Measurements from ENCODE around the gene C12orf42. TPM values are rescaled to one million over a fixed set of nuclear protein-coding genes. Genes with fewer than 3 reads are reported as not detected.

The C12orf42 gene
- total and polyA plus RNA-seq, 10 of the 15 experiments (the other 5 are each of a cell fraction or from before 2014, with no cell fraction given), result 1.4 to 7.0 (median 2.4) TPM

DNA sequence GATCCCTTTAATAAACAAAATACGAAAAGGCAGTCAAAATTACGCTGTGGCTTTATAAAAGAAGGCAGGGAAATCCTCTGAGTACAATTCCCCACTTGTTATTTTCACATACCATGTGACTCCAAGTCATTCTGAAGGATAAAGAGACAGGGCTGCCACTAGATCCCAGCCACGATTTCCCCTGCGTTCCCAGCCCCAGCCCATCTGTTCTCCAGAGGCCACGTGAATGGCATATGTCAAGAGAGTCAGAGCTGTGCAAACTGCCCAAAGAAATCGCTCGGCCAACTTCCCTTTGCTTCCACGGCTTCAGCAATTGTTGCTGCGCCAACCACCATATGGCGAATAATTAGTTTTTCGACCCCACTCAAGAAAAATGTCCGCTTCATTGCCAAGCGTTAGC lies 161.3 kb downstream of the C12orf42 start (continued):
- TF ChIP-seq, protein P1, sequence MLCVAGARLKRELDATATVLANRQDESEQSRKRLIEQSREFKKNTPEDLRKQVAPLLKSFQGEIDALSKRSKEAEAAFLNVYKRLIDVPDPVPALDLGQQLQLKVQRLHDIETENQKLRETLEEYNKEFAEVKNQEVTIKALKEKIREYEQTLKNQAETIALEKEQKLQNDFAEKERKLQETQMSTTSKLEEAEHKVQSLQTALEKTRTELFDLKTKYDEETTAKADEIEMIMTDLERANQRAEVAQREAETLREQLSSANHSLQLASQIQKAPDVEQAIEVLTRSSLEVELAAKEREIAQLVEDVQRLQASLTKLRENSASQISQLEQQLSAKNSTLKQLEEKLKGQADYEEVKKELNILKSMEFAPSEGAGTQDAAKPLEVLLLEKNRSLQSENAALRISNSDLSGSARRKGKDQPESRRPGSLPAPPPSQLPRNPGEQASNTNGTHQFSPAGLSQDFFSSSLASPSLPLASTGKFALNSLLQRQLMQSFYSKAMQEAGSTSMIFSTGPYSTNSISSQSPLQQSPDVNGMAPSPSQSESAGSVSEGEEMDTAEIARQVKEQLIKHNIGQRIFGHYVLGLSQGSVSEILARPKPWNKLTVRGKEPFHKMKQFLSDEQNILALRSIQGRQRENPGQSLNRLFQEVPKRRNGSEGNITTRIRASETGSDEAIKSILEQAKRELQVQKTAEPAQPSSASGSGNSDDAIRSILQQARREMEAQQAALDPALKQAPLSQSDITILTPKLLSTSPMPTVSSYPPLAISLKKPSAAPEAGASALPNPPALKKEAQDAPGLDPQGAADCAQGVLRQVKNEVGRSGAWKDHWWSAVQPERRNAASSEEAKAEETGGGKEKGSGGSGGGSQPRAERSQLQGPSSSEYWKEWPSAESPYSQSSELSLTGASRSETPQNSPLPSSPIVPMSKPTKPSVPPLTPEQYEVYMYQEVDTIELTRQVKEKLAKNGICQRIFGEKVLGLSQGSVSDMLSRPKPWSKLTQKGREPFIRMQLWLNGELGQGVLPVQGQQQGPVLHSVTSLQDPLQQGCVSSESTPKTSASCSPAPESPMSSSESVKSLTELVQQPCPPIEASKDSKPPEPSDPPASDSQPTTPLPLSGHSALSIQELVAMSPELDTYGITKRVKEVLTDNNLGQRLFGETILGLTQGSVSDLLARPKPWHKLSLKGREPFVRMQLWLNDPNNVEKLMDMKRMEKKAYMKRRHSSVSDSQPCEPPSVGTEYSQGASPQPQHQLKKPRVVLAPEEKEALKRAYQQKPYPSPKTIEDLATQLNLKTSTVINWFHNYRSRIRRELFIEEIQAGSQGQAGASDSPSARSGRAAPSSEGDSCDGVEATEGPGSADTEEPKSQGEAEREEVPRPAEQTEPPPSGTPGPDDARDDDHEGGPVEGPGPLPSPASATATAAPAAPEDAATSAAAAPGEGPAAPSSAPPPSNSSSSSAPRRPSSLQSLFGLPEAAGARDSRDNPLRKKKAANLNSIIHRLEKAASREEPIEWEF (IDR thresholded peaks at IDR 0.05; ENCODE audit: insufficient replicate concordance, low read depth, low read length), result no peak
- no peak for TF ChIP-seq ZNF24 (IDR thresholded peaks at IDR 0.05)
- no peak for TF ChIP-seq SPI1 (IDR thresholded peaks at IDR 0.05; ENCODE audit: borderline replicate concordance, insufficient read depth, low read depth, low read length)

DNA sequence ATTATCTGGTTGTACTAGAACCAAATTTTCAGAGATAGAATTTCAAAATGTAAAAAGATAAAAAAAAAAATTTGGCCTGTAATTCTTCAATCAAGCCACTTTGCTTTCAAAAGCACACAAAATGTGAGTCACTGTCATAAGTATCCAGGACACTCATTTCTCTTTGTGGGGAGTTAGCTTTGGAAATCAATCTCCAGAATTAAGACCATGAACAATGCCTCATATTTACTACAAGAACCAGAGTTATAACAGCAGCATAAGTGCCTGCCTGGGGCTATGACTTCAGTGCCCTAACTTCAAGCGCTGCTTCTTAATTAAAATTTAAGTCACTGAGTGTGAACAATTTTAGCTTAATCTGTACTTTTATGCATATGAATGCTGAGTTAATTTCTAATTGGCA lies 162.1 kb downstream of the C12orf42 start:
- Histone ChIP-seq H3K79me2 (ENCODE audit: control insufficient read depth, insufficient read depth, low read length) (no peaks in the 10 kb centered on the region), H2AFZ (ENCODE audit: control insufficient read depth, low read depth, low read length) (no peak overlapping the region), H3K27ac (ENCODE audit: control insufficient read depth, insufficient read depth) (no peak overlapping the region), H3K9me3 (replicated peaks; ENCODE audit: control insufficient read depth, insufficient read depth, low read length) (no peaks in the 10 kb centered on the region), H3K4me2 (ENCODE audit: control insufficient read depth, insufficient read depth) (no peak overlapping the region), H4K20me1 (ENCODE audit: control insufficient read depth, insufficient read depth) (no peaks in the 10 kb centered on the region), H3K4me1 (ENCODE audit: control insufficient read depth, insufficient read depth, low read length) (no peaks in the 10 kb centered on the region), H3K27me3 (replicated peaks in 1 of 2; ENCODE audit: control insufficient read depth in 2 of 2, insufficient read depth in 2 of 2, low read length in 1 of 2) (no peaks in the 10 kb centered on the region), H3K9ac (ENCODE audit: control insufficient read depth, insufficient read depth, low read length) (no peak overlapping the region), H3K4me3 (no peak overlapping the region), H3K36me3 (ENCODE audit: control insufficient read depth in 2 of 2, insufficient read depth in 2 of 2, low read length in 1 of 2) (no peaks in the 10 kb centered on the region)
- DNase-seq (ENCODE audit: low read depth, low spot score), result no peak
- in situ Hi-C loops (cut with MboI), result no loop called here
- ChIA-PET CTCF (interaction anchor here (0.7 to 1.2 kb wide), 6 partner anchors 9 to 481 kb away, joined by 3 read pairs; no protein-coding TSS in a partner anchor), POLR2A (no interaction called here), SMC1A (ENCODE audit: uncharacterized antibody, unreplicated experiment) (interaction anchor here (1.2 to 2.2 kb wide), 3 partner anchors 215 to 450 kb away, joined by 3 to 6 read pairs (median 3); no protein-coding TSS in a partner anchor), RAD21 (ENCODE audit: unreplicated experiment) (no interaction called here)
- FAIRE-seq, result no peak
- TF ChIP-seq, protein P2, sequence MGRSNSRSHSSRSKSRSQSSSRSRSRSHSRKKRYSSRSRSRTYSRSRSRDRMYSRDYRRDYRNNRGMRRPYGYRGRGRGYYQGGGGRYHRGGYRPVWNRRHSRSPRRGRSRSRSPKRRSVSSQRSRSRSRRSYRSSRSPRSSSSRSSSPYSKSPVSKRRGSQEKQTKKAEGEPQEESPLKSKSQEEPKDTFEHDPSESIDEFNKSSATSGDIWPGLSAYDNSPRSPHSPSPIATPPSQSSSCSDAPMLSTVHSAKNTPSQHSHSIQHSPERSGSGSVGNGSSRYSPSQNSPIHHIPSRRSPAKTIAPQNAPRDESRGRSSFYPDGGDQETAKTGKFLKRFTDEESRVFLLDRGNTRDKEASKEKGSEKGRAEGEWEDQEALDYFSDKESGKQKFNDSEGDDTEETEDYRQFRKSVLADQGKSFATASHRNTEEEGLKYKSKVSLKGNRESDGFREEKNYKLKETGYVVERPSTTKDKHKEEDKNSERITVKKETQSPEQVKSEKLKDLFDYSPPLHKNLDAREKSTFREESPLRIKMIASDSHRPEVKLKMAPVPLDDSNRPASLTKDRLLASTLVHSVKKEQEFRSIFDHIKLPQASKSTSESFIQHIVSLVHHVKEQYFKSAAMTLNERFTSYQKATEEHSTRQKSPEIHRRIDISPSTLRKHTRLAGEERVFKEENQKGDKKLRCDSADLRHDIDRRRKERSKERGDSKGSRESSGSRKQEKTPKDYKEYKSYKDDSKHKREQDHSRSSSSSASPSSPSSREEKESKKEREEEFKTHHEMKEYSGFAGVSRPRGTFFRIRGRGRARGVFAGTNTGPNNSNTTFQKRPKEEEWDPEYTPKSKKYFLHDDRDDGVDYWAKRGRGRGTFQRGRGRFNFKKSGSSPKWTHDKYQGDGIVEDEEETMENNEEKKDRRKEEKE (IDR thresholded peaks at IDR 0.05), result no peak
- no peak for TF ChIP-seq POLR2AphosphoS2 (IDR thresholded peaks at IDR 0.05; ENCODE audit: low read depth, low read length)
- no peak for TF ChIP-seq TBL1XR1 (IDR thresholded peaks at IDR 0.05; ENCODE audit: low read depth, low read length)
- TF ChIP-seq CHD1 (IDR thresholded peaks at IDR 0.05; ENCODE audit: low read depth, low read length), result no peak
- TF ChIP-seq, protein P3, sequence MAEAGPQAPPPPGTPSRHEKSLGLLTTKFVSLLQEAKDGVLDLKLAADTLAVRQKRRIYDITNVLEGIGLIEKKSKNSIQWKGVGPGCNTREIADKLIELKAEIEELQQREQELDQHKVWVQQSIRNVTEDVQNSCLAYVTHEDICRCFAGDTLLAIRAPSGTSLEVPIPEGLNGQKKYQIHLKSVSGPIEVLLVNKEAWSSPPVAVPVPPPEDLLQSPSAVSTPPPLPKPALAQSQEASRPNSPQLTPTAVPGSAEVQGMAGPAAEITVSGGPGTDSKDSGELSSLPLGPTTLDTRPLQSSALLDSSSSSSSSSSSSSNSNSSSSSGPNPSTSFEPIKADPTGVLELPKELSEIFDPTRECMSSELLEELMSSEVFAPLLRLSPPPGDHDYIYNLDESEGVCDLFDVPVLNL (IDR thresholded peaks at IDR 0.05; ENCODE audit: low read depth, low read length), result no peak
- TF ChIP-seq WRNIP1 (IDR thresholded peaks at IDR 0.05; ENCODE audit: borderline replicate concordance, low read depth, low read length), result no peak
- WGBS (ENCODE audit: insufficient coverage, insufficient replicate concordance, low lambda C conversion rate, missing lambda C conversion rate), result 96% methylated on average over 1 of the region's 1 CpG
- intact Hi-C loops (cut with micrococcal nuclease; ENCODE audit: unreplicated experiment), result no loop called here
- BruUV-seq (replicated peaks), result no TSS peak
- ATAC-seq, result no peak

Measured in GM12878 (cell line).